IPS-18c (cell line): ENCODE measurements around the gene ADAM19.
A peak's percentile ranks its signal among the peaks of the same experiment; 100 is the strongest.

Experiments
- H3K4me3 ChIP-seq: 2 replicates; pipeline ENCODE4 v1.7.0; 2013; ENCODE audit warnings: low read depth, mild to moderate bottlenecking, low read length, moderate library complexity; ENCODE audit not compliant: insufficient read depth
- H3K9me3 ChIP-seq: one replicate; pipeline ENCODE4 v1.6.1; 2013; ENCODE audit warnings: mild to moderate bottlenecking, low read length, moderate library complexity; ENCODE audit not compliant: control insufficient read depth, insufficient read depth

The ADAM19 gene, protein sequence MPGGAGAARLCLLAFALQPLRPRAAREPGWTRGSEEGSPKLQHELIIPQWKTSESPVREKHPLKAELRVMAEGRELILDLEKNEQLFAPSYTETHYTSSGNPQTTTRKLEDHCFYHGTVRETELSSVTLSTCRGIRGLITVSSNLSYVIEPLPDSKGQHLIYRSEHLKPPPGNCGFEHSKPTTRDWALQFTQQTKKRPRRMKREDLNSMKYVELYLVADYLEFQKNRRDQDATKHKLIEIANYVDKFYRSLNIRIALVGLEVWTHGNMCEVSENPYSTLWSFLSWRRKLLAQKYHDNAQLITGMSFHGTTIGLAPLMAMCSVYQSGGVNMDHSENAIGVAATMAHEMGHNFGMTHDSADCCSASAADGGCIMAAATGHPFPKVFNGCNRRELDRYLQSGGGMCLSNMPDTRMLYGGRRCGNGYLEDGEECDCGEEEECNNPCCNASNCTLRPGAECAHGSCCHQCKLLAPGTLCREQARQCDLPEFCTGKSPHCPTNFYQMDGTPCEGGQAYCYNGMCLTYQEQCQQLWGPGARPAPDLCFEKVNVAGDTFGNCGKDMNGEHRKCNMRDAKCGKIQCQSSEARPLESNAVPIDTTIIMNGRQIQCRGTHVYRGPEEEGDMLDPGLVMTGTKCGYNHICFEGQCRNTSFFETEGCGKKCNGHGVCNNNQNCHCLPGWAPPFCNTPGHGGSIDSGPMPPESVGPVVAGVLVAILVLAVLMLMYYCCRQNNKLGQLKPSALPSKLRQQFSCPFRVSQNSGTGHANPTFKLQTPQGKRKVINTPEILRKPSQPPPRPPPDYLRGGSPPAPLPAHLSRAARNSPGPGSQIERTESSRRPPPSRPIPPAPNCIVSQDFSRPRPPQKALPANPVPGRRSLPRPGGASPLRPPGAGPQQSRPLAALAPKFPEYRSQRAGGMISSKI

DNA sequence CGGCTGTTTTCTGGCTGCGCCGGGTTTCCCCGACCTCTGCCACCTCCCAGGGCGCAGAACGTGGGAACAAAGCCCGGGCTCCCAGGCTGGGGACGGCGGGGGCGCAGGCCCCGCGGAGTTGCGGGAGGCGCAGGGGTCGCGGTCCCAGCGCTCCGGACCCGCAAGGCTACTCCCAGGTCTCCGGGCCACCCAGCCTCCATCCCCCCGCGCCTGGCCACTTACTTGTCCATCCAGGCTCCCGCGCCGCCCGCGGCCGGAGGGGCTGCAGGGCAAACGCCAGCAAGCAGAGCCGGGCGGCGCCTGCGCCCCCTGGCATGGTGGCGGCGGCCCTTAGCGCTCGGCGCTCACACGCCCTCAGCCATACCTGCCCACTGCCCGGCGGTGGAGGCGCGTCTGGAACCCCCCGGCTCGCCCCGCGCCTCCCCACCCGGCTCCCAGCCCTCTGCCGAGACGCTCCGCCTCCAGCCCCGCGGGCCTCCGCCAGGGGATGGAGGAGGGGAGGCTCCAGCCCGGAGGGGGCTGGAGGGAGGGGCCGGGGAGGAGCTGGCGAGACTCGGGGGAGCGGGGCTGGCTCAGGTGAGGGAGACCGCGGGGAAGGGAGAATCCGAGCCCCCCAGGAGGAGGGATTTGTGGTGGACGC is at the start of gene ADAM19:
Gene ADAM19, minus strand, starts transcription at position 395 of the 640 bp plus-strand sequence. Its CDS starts 79 bp downstream, at position 316.
- peak within 1 kb of the TSS; percentile 84 for H3K4me3 ChIP-seq

DNA sequence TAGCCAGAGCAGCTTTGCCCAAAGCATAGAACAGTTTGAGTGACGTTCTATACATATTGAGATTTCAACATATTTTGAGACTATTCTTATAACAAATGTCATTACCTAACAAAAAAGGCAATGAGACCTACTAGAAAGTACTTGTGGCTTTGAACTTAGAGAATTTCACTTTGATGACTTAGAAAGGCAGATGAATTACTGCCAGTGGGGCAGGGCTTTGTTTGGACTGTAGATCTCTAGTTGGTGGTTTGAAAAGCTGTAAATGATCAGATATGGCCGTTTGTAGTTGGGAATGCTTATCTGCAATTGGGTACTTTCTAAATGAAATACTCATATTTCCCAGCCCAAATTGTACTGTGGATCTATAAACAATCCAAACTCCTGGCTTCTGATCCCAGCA is 48.6 kb upstream of the ADAM19 start:
- no peaks in the 10 kb centered on the region for H3K9me3 ChIP-seq
- no peak overlapping the region for H3K4me3 ChIP-seq

More for the DNA sequence above, at the start of gene ADAM19:
- no peaks in the 10 kb centered on the region for H3K9me3 ChIP-seq

DNA sequence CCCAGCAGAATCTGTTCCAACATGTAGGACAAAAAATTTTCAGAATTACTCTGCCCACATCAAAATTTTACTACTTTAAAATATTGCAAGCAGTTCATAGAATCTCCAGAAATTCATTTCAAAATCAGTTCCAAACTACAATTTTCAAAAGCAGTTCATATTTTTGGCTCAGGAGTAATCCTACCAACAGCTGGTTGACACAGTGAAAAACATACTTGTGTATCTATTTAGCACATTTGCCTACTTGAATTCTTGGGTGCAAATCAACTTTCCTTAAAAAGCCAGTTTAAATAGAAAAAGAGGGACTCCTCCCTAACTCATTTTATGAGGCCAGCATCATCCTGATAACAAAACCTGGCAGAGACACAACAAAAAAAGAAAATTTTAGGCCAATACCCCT is 45.2 kb upstream of the ADAM19 start:
- H3K4me3 ChIP-seq: no peak overlapping the region
- H3K9me3 ChIP-seq: no peaks in the 10 kb centered on the region

DNA sequence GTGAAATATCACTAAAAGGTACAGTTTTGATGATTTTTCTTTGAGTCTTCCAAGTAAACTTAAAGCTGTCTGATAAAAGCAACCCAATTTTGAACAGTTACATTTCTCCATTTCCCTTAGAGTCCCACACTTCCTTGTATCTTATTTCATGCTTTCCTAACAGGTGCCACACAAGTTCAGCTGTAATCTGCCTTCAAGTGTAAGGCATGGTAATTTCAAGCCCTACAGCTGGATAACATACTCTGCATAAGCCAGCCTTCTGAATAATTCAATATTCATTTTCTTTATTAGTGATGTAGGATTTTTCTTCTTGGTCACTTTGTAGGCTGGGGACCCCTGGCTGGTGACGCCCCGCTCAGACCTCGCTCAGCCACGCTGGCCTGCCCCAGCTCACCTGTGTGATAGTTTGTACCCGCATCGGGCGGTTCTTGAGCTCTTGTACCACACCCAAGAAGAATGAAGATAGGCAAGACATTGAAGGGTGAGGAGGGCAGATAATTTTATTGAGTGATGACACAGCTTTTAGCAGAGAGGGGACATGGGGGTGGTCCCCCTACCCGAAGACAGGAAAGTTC is 42.7 kb upstream of the ADAM19 start:
- Histone ChIP-seq H3K9me3 (no peaks in the 10 kb centered on the region), H3K4me3 (no peak overlapping the region)

DNA sequence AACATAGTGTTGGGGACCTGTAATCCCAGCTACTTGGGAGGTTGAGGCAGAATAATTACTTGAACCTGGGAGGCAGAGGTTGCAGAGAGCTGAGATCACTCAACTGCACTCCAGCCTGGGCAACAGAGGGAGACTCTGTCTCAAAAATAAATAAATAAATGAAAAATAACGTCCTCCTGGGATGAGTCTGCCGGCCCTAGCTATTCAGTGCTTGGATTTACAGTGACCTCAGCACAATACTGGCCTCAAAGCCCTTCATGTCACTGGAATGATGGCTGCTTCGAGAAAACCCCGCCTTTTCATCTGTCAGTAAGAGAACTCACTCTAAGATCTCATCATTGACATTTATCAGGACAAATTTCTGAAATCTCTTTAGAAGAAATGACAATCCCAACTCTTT is 41.2 kb upstream of the ADAM19 start:
- Histone ChIP-seq H3K9me3 (no peaks in the 10 kb centered on the region), H3K4me3 (no peak overlapping the region)

DNA sequence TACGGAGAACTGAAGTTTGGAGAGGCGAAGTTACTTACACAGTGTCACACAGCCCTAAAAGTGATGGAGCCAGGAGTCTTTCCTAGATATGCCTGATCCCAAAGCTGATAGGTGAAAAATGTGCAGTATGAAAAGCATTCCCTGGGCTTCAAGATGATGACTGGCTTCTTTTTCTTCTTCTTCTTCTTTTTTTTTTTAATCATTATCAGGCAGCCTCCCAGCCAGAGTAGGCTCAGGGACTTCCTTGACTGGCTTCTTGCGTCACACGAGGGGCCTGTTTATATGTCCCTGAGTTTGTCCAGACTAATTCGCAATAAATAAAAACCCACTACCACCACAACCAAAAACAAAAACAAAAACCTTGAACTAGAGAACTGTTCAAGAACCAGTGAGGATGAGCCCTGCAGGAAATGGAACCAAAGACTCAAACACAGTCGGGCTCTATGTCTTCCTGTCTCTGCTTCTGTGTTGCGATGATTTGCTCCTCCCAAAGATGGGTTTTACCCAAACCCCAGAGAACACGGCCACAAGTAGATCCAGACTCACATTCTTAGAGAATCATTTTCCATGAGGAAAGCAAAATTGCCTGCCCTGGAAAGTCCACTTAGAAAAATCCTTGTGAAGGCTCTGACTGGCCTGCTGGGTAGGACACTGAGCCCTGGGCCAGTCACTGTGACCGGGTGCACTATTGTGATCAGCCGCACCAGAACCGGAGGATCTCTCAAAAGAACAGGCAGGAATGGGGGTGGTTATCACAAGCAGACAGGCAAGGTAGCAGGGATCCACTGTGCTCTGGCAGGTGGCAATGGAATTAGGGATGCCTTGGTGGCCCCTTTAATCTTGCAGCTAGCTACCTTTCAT is 38.0 kb upstream of the ADAM19 start:
- no peaks in the 10 kb centered on the region for H3K9me3 ChIP-seq

DNA sequence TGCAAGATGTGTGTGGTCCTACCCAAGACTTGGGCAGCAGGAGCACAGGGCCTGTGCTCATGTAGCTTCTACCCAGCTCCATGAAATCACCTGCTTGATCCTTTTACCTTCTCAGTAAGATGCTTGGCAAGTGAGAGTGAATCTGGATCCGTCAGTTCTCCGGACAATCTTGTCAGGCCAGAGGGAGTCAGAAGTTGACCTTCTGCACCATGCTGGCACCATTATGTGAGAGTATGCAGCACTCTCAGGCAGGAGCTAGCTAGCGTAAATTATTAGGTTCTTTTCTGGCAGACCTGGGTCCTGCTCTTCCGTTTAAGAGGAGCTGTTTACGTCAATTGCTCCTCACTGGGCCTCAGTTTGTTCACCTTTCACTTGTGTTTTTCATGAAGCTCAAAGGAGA is 37.0 kb upstream of the ADAM19 start:
- no peaks in the 10 kb centered on the region for H3K9me3 ChIP-seq
- H3K4me3 ChIP-seq: no peak overlapping the region

More for the DNA sequence above, 38.0 kb upstream of the ADAM19 start:
- H3K4me3 ChIP-seq: no peak overlapping the region

DNA sequence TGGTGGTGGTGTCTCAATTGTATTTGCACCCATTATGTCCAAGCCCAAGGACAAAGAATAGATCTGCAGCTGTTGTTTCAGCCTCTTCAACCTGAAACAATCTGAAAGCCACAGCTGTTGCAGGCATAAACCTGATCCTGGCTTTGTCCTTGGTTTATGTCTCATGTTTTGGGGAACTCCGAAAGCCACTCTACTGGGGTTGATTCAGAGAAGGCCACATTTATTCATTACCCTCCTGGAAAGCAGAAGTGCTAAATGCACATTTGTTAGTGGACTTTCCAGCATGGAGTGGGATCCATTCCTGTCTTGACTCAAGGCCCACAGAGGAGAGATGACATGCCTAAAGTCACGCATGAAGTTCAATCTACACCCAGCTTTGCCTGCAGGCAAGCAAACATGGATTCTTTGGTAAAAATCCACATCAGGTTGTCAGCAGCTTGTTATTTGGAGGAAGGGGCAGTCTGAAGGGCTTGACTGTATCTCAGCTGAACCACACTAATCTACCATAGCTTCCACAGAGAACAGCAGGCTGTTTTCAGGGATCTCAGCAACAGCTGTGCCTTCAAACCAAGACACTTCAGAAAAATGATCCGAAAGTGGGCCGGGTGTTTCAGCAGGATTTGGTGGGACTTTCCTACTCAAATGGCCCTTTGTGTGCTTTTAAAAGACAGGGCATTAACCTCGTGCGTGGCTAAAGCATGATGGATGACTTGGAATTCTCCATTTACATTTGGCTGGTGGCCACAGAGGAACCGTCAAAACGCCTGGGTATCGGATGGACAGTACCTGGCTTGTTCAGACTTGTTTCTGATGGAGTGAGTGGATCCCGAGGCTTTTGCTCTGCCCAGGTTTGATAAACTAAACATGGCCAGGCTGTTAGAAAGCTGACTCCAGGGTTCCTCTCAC is 36.2 kb upstream of the ADAM19 start:
- no peak overlapping the region for H3K4me3 ChIP-seq
- H3K9me3 ChIP-seq: no peaks in the 10 kb centered on the region

DNA sequence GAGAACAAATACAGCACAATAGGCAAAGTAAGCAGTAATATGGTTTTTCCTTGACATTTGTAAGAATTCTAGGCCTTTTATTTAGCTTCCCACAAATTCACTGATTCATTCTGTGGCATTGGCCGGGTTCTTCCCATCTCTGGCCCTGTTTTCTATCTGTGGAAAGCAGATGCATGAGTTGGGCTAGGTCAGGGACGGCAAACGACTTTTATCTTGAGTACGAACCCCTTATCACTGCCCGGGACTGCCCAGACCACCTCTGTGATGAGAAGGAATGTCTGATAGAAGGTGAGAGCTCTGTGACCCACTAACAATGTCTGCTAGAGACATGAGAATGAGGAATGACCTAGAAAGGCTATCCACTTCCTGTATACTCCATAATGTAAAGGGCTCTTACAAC is 35.4 kb upstream of the ADAM19 start:
- Histone ChIP-seq H3K9me3 (no peaks in the 10 kb centered on the region), H3K4me3 (no peak overlapping the region)

DNA sequence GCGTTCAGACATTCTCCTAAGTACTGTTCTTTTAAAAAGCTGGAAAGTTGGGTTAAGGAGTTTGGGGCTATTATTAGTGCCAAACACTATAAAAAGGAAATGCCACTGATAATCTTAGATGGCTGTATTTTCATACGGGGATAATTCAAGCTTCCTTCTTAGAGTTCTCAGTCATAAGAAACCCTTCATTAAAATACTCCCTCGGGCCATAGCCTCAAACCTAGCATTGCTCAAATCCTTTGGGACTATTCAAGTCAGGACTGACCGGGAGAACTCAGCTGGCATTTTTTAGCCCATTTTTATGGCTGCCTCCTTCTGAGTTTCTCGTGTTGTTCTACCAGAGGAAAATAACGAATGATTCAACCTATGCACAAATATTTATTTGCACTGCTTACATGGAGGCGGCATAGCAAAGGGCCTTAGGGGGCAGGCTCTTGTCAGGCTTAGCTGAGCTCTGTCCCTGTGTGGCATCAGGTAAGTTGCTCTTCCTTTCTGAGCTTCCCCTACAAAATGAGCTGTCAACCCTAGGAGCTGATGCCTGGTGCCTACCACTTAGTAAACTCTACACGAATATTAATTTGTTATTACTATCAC is 33.5 kb upstream of the ADAM19 start:
- H3K4me3 ChIP-seq: no peak overlapping the region
- H3K9me3 ChIP-seq: no peaks in the 10 kb centered on the region

DNA sequence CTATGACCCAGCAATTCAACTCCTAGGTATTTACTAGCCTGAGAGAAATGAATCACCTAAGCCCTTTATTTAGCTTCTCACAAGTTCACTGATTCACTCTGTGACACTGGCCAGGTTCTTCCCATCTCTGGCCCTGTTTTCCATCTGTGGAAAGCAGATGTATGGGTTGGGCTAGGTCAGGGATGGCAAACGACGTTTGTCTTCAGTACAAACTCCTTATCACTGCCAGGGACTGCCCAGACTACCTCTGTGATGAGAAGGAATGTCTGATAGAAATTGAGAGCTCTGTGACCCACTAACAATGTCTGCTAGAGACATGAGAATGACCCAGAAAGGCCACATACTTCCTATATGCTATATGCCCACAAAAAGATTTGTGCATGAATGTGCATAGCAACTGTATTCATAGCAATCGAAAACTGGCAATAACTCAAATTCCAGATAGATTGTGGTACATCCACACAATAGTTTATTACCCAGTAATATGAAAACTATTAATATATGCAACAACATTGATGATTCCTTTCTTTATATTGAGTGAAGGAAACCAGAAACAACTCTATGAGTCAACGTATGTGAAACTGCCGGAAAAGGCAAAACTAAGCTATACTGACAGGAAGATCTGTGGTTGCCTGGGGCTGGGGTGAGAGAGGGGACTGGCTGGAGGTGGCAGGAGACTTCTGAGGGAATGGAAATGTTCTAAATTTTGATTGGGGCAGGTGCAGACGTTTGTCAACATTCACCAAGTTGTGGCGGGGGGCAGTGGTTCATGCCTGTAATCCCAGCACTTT is 32.0 kb upstream of the ADAM19 start:
- Histone ChIP-seq H3K9me3 (no peaks in the 10 kb centered on the region), H3K4me3 (no peak overlapping the region)

DNA sequence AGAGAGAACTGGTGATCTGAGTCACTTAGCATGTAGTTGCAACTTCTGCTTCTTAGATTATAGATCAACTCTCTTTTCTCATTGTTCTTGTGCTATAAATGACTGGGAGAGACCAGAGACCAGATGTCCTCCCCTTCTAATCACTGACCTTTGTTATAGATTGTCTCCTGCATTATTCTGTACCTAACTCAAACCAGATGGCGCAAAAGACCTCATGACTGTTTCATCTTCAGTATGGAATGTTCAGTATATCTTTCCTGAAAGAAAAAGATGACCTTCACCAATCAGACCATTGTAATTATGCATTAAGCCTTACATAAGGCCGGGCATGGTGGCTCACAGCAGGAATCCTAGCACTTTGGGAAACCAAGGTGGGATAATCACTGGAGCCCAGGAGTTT is 30.5 kb upstream of the ADAM19 start:
- no peaks in the 10 kb centered on the region for H3K9me3 ChIP-seq
- no peak overlapping the region for H3K4me3 ChIP-seq

DNA sequence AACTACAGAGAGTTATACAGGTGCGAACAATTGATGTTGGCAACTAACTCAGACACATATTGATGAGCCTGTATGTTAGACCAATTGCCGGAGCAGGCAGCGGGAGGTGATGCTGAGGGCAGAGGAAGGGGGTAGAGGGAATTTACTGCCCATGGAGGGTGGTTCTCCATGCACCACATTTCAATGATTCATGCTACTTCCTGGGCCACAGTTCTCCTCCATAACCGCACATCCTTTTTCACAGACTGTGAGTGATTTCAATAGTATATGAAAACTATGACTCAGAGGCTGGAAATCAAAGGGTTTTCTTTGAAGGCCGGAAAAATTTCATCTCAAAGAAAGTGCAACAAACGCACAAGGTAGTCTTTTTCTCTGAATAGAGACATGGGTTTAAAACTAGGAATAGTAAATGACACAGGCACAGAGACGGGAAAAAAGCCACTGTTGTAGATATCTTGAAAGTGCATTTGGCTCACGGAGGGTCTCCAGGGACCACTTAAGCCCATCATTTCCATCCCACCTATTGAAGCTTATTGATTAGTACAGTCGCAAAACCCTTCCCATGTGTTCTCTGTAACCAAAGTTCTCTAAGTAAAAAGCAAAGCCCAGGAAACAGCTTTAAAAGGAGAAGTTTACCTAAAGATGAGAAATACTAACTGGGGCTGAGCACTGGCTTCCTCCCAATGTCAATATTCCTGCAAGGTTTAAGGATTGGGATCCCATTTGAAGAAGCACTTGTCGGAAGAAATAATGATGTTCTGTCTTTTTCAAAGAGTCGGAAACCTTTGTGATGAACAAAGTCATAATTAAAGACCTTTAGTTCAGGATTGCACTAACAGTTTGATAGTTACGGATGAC is 28.0 kb upstream of the ADAM19 start:
- no peak overlapping the region for H3K4me3 ChIP-seq
- H3K9me3 ChIP-seq: no peaks in the 10 kb centered on the region

DNA sequence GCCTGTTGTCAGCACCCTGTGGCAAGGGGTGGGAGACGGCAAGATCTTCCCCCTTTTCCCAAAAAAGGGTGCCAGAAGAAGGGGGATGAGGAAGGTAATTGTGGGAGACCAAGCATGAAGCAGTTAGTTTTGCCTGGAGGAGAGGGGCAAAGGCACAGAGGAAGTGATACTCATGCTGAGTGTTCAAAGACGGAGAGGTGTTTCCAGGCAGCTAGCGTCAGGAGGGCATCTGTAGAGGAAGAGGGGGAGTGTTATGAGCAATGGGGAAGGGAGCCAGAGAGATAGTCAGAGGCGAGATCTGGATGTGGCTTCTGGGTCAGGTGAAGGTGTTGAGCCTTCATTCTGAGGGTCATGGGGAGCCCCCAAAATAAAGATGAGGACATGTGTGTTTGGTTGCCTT is 26.9 kb upstream of the ADAM19 start:
- no peaks in the 10 kb centered on the region for H3K9me3 ChIP-seq
- H3K4me3 ChIP-seq: no peak overlapping the region
